Natural killer cell (primary cell): ENCODE data around the gene IGFBP3. TPM values are rescaled to one million over a fixed set of nuclear protein-coding genes. Genes with fewer than 3 reads are reported as not detected.

Source experiments
- ATAC-seq, 3 donors: fragments of 150-1000 bp in 2 of 3; fragments of 200-7000 bp in 1 of 3; cut with Tn5 transposase; 1 replicate in 1 of 3; 2 replicates in 2 of 3; pipeline ENCODE4 v1.10.0; 2021; ENCODE audit warnings: mild to moderate bottlenecking in 2 of 3, moderate library complexity in 2 of 3
- DNase-seq, 2 donors: peaks; one replicate each; pipeline versions ENCODE4 v3.0.0 to v3.0.0-alpha.2; 2013 to 2021; ENCODE audit warnings: mixed read lengths in 1 of 2
- H3K27ac ChIP-seq: one replicate; pipeline ENCODE4 v1.5.1; 2013; ENCODE audit warnings: mild to moderate bottlenecking, low read length
- H3K27me3 ChIP-seq: one replicate; pipeline ENCODE4 v1.6.1; 2013; ENCODE audit warnings: low read length; ENCODE audit not compliant: control insufficient read depth, insufficient read depth
- H3K36me3 ChIP-seq: one replicate; pipeline ENCODE4 v1.6.1; 2013; ENCODE audit warnings: low read length; ENCODE audit not compliant: control insufficient read depth, insufficient read depth
- H3K4me1 ChIP-seq: one replicate; pipeline ENCODE4 v1.6.1; 2013; ENCODE audit warnings: low read length; ENCODE audit not compliant: control insufficient read depth, insufficient read depth
- H3K4me3 ChIP-seq: one replicate; pipeline ENCODE4 v1.5.1; 2013; ENCODE audit warnings: low read length
- H3K9me3 ChIP-seq: one replicate; pipeline ENCODE4 v1.6.1; 2013; ENCODE audit warnings: low read length; ENCODE audit not compliant: control insufficient read depth, insufficient read depth
- H3K27ac Mint-ChIP-seq, 2 donors: one replicate each; pipeline ENCODE4 v1.8.0; 2022; ENCODE audit warnings: mild to moderate bottlenecking in 2 of 2, mixed read lengths in 2 of 2, moderate library complexity in 1 of 2
- H3K27me3 Mint-ChIP-seq, 2 donors: one replicate each; pipeline ENCODE4 v1.8.0; 2022; ENCODE audit warnings: low read depth in 2 of 2, mixed read lengths in 2 of 2
- H3K36me3 Mint-ChIP-seq: one replicate; pipeline ENCODE4 v1.8.0; 2022; ENCODE audit warnings: mixed read lengths
- H3K4me1 Mint-ChIP-seq, 2 donors: one replicate each; pipeline ENCODE4 v1.8.0; 2022; ENCODE audit warnings: mixed read lengths in 2 of 2
- H3K4me3 Mint-ChIP-seq: one replicate; pipeline ENCODE4 v1.8.0; 2022; ENCODE audit warnings: mild to moderate bottlenecking, moderate library complexity, mixed read lengths
- H3K9me3 Mint-ChIP-seq, 2 donors: one replicate each; pipeline ENCODE4 v1.8.0; 2022; ENCODE audit warnings: mixed read lengths in 2 of 2
- WGBS: methylation state at CpG from one replicate; pipeline ENCODE4 v1.1.7; 2013; ENCODE audit warnings: missing lambda C conversion rate; ENCODE audit not compliant: insufficient coverage; 5-methylcytosine and 5-hydroxymethylcytosine counted together
- intact Hi-C: fragments of 100-400 bp; cut with micrococcal nuclease; formaldehyde crosslinking; loops from one replicate; pipeline ENCODE4 v1.14.2; 2022
- total RNA-seq, 4 donors: library from RNA; stranded (reverse); fragments of 120-200 nt in 1 of 4; gene quantifications; one replicate each; pipeline versions ENCODE4 v1.2.3 to v1.2.4, GENCODE V29; 2013 to 2022
- TF ChIP-seq, protein P1 (sequence below): fragments of 200-600 bp; IDR thresholded peaks from one replicate; pipeline ENCODE4 v1.8.0; 2022; ENCODE audit warnings: antibody characterized with exemption

Gene IGFBP3
- total RNA-seq, 3 donors from 2014 or later (not counting 1 experiment from before 2014, with no cell fraction given): 0.39 to 10.2 (median 1.2) TPM

GRCh38 chr7:45889367-45890067 is 31.6 kb downstream of the IGFBP3 start:
- no peak overlapping the region for H3K4me3 Mint-ChIP-seq
- H3K4me1 Mint-ChIP-seq: no peaks in the 10 kb centered on the region
- Histone ChIP-seq H3K4me1 (no peaks in the 10 kb centered on the region), H3K27me3 (peaks cover 13% of the 10 kb centered on the region), H3K36me3 (no peaks in the 10 kb centered on the region), H3K4me3 (no peak overlapping the region), H3K9me3 (no peaks in the 10 kb centered on the region), H3K27ac (no peak overlapping the region)
- intact Hi-C loops: no loop called here
- H3K27me3 Mint-ChIP-seq: peaks cover 33 to 65% of the 10 kb centered on the region in 2 donors
- H3K27ac Mint-ChIP-seq: no peak overlapping the region
- ATAC-seq (no peak), DNase-seq (no peak)
- TF ChIP-seq, protein P1, sequence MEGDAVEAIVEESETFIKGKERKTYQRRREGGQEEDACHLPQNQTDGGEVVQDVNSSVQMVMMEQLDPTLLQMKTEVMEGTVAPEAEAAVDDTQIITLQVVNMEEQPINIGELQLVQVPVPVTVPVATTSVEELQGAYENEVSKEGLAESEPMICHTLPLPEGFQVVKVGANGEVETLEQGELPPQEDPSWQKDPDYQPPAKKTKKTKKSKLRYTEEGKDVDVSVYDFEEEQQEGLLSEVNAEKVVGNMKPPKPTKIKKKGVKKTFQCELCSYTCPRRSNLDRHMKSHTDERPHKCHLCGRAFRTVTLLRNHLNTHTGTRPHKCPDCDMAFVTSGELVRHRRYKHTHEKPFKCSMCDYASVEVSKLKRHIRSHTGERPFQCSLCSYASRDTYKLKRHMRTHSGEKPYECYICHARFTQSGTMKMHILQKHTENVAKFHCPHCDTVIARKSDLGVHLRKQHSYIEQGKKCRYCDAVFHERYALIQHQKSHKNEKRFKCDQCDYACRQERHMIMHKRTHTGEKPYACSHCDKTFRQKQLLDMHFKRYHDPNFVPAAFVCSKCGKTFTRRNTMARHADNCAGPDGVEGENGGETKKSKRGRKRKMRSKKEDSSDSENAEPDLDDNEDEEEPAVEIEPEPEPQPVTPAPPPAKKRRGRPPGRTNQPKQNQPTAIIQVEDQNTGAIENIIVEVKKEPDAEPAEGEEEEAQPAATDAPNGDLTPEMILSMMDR: no peak
- no peaks in the 10 kb centered on the region for H3K9me3 Mint-ChIP-seq
- no peaks in the 10 kb centered on the region for H3K36me3 Mint-ChIP-seq
- 63% methylated on average over 6 of the region's 8 CpGs for WGBS

- DNase-seq (no peak), ATAC-seq (no peak)
- H3K27me3 ChIP-seq: peaks cover 13% of the 10 kb centered on the region
- no peaks in the 10 kb centered on the region for H3K9me3 ChIP-seq
- no peak overlapping the region for H3K4me3 ChIP-seq
- no peaks in the 10 kb centered on the region for H3K9me3 Mint-ChIP-seq
- H3K4me3 Mint-ChIP-seq: no peak overlapping the region
- no peaks in the 10 kb centered on the region for H3K36me3 ChIP-seq
- H3K4me1 Mint-ChIP-seq: no peaks in the 10 kb centered on the region
- intact Hi-C loops: no loop called here
- TF ChIP-seq, protein P1: no peak
- H3K27ac Mint-ChIP-seq: no peak overlapping the region
- H3K36me3 Mint-ChIP-seq: no peaks in the 10 kb centered on the region
- H3K27me3 Mint-ChIP-seq: peaks cover 29 to 61% of the 10 kb centered on the region in 2 donors
- no peaks in the 10 kb centered on the region for H3K4me1 ChIP-seq
- H3K27ac ChIP-seq: no peak overlapping the region
- WGBS: 17% methylated on average over 9 of the region's 14 CpGs
Measured at GRCh38 chr7:45888993-45889366, 32.1 kb downstream of the IGFBP3 start.

DNA sequence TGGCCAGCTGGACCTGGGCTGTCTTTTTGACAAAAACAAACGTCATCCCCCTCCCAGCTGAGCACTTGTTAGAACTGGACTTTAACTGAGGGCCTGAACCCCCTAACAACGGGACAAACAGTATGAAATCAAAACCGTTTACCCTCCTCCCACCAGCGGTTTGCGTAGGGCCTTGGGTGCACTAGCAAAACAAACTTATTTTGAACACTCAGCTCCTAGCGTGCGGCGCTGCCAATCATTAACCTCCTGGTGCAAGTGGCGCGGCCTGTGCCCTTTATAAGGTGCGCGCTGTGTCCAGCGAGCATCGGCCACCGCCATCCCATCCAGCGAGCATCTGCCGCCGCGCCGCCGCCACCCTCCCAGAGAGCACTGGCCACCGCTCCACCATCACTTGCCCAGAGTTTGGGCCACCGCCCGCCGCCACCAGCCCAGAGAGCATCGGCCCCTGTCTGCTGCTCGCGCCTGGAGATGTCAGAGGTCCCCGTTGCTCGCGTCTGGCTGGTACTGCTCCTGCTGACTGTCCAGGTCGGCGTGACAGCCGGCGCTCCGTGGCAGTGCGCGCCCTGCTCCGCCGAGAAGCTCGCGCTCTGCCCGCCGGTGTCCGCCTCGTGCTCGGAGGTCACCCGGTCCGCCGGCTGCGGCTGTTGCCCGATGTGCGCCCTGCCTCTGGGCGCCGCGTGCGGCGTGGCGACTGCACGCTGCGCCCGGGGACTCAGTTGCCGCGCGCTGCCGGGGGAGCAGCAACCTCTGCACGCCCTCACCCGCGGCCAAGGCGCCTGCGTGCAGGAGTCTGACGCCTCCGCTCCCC is 32.7 kb downstream of the IGFBP3 start, which contains the start of gene IGFBP1:
Gene IGFBP1 (plus strand): TSS at position 304 of the 808 bp plus-strand sequence. CDS start 165 bp downstream, at position 469.
- intact Hi-C loops: no loop called here
- Histone ChIP-seq H3K4me1 (no peaks in the 10 kb centered on the region), H3K36me3 (no peaks in the 10 kb centered on the region), H3K4me3 (no peak within 1 kb of the TSS), H3K9me3 (no peaks in the 10 kb centered on the region), H3K27me3 (peaks cover 13% of the 10 kb centered on the region), H3K27ac (no peak within 1 kb of the TSS)
- Mint-ChIP-seq H3K4me1 (no peaks in the 10 kb centered on the region), H3K27me3 (peaks cover 26 to 55% of the 10 kb centered on the region in 2 donors), H3K27ac (no peak within 1 kb of the TSS), H3K36me3 (no peaks in the 10 kb centered on the region), H3K4me3 (no peak within 1 kb of the TSS), H3K9me3 (no peaks in the 10 kb centered on the region)
- WGBS: 5% methylated on average over 73 of the region's 73 CpGs
- TF ChIP-seq, protein P1: no peak
- no peak for DNase-seq
- ATAC-seq: no peak
